Left lobe of liver (tissue), 2 donors: ENCODE measurements around the gene ROR1. TPM values are rescaled to one million over a fixed set of nuclear protein-coding genes. Genes with fewer than 3 reads are reported as not detected.
"Not testable (repeated sequence)": the region's sequence is repeated elsewhere in the genome, so short reads cannot be mapped to it uniquely, and the experiment has no call there.

Experiments
- ATAC-seq: fragments of 200-7000 bp; cut with Tn5 transposase; one replicate; pipeline ENCODE4 v1.9.1; 2020; ENCODE audit warnings: mild to moderate bottlenecking, moderate library complexity
- DNase-seq: peaks from one replicate; pipeline ENCODE4 v3.0.0-alpha.2; 2020; ENCODE audit warnings: low spot score
- total RNA-seq: library from RNA; stranded (reverse); gene quantifications from one replicate; pipeline ENCODE4 v1.2.1, GENCODE V29; 2021
- donor health status: DM: no; HTN: no; CAD: no; lungs with moderate emphysema.
- donor health status: DM: no; HTN: yes; CAD: no.

Gene ROR1
- total RNA-seq, 1 donor from 2014 or later: 0.28 TPM

- no peak for DNase-seq
- no peak for ATAC-seq
Observed at GRCh38 chr1:63821091-63822005, 47.5 kb downstream of the ROR1 start.

- DNase-seq (no peak), ATAC-seq (no peak)
Observed at GRCh38 chr1:63822540-63822939, 48.7 kb downstream of the ROR1 start.

DNA sequence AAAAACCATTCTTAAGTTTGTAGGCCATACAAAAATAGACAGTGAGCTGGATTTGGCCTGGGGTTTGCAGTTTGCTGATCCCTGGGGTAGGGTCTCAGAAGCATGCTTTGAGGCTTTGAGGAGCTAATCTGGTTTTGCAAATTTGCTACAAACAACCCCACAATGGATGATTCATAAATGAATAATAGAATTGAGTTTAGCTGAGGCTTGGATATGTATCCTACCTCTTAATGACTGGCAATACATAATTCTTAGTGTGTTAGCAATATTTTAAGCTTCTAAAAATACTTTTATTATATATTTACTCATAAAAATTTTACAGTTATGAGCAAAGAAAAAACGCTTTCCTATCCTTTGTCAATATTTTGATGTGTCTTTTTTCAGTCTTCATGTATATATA, 50.6 kb downstream of the ROR1 start:
- no peak for ATAC-seq
- no peak for DNase-seq

DNA sequence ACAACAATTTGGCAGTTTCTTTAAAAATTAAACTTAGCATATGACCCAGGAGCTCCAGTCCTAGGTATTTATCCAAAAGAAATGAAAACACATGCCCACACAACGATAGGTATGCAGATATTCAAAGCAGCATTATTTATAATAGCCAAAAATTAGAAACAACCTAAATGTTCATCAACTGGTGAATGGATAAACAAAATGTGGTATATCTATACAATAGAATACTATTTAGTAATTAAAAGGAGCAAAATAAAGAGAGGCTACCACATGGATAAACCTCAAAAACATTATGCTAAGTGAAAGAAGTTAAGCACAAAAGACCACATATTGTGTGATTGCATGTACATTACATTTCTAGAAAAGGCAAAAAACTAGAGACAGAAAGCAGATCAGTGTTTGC, 51.3 kb downstream of the ROR1 start:
- ATAC-seq (no peak), DNase-seq (no peak)

DNA sequence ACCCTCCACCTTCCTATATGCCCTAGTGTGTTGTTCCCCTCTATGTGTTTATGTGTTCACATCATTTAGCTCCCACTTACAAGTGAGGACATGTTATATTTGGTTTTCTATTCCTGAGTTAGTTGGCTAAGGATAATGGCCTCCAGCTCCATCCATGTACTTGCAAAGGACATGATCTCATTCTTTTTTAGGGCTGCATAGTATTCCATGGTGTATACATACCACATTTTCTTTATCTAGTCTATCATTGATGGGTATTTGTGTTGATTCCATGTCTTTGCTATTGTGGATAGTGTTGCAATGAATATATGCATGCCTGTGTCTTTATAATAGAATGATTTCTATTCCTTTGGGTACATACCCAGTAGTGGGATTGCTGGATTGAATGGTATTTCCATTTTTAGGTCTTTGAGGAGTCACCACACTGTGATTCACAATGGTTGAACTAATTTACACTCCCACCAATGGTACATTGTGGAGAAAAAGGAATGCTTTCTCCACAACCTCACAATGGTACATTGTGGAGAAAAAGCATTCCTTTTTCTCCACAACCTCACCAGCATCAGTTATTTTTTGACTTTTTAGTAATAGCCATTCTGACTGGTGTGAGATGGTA, 52.5 kb downstream of the ROR1 start:
- DNase-seq, ATAC-seq: not testable (repeated sequence)

- DNase-seq (no peak), ATAC-seq (no peak)
Observed at GRCh38 chr1:63827411-63828321, 53.8 kb downstream of the ROR1 start.

DNA sequence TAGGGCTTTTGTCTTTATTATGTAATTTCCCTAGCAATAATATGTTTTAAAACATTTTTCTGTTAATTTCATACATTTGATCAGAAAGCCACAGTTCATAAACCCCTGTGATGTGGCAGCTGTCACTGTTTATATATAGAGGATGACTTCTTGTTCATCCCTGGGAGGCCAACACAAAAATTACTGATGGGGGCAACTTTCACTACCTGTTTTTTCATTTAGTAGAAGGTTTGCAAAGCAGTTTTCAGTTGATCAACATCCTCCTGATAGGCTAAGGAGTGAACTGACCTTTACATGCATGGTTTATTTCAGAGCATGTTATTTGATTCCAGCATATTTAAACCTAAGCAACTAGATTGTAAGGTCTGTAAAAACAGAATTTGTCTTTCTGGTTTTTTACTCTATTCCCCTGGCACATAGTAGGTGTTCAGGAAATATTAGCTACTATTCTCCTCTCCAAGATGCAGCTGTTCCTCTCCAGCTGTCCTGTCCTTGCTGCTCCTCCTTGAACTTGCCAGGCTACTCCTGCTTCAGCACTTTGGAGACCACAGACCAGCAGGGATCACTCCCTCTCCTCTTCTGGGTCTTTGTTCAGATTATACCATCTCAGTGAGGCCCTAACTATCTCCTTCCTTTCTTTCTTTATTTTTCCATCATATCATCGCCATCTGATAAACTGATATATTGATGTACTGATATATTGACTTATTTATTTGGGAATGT, 54.7 kb downstream of the ROR1 start:
- ATAC-seq (no peak), DNase-seq (no peak)

DNA sequence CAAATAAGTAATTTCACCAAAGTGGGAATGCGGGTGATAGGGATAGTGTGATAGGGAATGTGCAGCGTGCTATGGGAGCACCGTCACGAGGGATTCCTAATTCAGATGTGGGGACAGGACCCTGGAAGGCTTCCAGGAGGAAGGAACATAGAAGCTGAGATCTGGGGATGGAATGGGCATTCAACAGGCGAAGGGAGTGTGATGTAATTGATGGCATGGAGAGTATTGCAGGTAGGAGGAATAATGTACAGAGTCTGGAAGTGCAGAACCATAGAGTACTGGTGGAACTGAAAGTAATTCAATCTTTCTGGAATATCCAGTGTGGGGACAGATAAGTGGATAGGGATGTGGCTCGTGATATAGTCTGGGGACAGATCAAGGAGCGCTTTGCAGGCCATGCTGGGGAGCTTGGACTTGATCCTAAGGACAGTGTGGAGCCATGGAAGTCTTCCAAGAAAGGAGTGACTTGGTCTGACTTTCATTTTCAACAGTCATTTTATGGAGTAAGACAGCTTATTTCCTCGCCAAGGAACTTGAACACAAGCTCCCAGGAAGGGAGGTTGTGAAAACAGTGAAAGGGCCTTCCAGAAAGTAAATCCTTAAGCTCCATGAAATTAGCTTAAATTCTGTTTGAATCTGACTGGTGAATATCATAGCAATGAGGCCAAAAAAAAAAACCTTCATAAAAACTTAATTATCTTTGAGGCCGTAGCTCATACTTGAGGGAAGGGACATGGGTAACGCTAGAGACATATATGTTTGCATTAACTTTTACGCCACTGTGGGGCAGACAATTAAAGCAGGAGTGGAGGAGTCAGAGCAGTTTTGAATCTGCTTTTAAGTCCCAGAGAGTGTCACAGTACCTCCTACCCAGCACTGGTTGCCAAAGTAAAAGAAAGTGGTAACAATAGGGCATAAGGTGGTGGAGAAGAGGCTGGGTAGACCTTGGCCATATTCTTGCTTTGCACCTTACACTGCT, 55.8 kb downstream of the ROR1 start:
- peak; percentile 23 for ATAC-seq
- no peak for DNase-seq

GRCh38 chr1:63831409-63831808, 57.6 kb downstream of the ROR1 start:
- DNase-seq (no peak), ATAC-seq (no peak)

GRCh38 chr1:63833363-63834119, 59.7 kb downstream of the ROR1 start:
- DNase-seq (no peak), ATAC-seq (no peak)

- DNase-seq (no peak), ATAC-seq (no peak)
Observed at GRCh38 chr1:63835128-63835527, 61.3 kb downstream of the ROR1 start.

GRCh38 chr1:63836374-63836773, 62.6 kb downstream of the ROR1 start:
- ATAC-seq (no peak), DNase-seq (no peak)

DNA sequence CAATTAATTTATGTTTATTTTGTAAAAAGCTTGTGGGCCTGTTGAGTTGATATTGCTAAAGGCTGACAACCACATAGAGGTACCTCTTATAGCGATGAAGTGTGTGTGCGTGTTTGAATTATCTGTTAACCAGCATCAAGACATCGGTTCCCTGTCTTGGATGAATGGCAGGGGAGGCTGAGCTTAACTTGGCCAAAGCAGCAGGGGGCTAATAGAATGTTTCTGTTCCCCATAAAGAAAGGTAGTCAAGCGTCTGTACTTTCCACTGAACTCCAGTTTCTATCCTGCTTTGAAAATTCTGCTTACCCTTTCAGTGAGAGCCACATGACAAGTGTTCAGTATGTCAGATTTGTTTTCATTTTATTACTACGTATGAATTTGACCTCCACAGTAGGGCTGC, 63.0 kb downstream of the ROR1 start:
- no peak for DNase-seq
- ATAC-seq: no peak

- ATAC-seq (no peak), DNase-seq (no peak)
Observed at GRCh38 chr1:63843010-63843409, 69.2 kb downstream of the ROR1 start.

- no peak for DNase-seq
Observed at GRCh38 chr1:63843884-63844283, 70.1 kb downstream of the ROR1 start.

GRCh38 chr1:63845346-63845745, 71.5 kb downstream of the ROR1 start:
- no peak for ATAC-seq

More at GRCh38 chr1:63843884-63844283, 70.1 kb downstream of the ROR1 start:
- no peak for ATAC-seq

GRCh38 chr1:63847308-63847910, 73.6 kb downstream of the ROR1 start:
- DNase-seq (no peak), ATAC-seq (no peak)

More at GRCh38 chr1:63845346-63845745, 71.5 kb downstream of the ROR1 start:
- no peak for DNase-seq

DNA sequence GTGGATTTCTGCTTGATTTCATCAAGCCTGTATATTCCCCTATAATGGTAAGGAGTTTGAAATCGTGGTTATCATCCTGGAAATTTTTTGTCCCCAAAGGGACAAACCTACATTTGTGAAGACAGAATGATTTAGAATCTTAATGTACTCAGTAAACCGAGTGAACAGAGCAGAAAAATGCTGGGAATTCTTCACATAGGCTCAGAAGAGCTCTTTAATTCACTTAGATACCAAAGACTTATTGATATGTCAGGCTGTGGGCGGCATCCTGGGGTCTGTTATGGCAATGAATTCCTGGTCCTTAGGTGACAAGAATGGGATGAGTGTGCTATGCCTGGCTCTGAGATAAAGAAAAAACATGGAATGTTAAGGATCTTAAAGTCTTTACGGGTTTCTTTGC, 74.9 kb downstream of the ROR1 start:
- DNase-seq: no peak
- no peak for ATAC-seq
